PFSK-1 (cell line): ENCODE measurements around the gene REPS2.

Source experiments
- FOXP2 ChIP-seq: optimal IDR thresholded peaks from 2 replicates; pipeline ENCODE3; 2011; ENCODE audit warnings: borderline replicate concordance, control low read depth, inconsistent platforms; ENCODE audit not compliant: insufficient read depth; ENCODE audit errors: extremely low read length, extremely low read depth
- POLR2AphosphoS5 ChIP-seq: IDR thresholded peaks from 2 replicates; pipeline ENCODE4 v1.6.1; 2012; ENCODE audit warnings: low read depth, mild to moderate bottlenecking, control low read depth, low read length, moderate library complexity
- REST ChIP-seq, 2 experiments: IDR thresholded peaks; 2 replicates each; pipeline versions ENCODE4 v1.6.1 to v1.8.0; 2011 to 2012; ENCODE audit warnings: low read depth in 2 of 2, low read length in 2 of 2, control low read depth in 1 of 2, inconsistent platforms in 1 of 2, mild to moderate bottlenecking in 1 of 2, moderate library complexity in 1 of 2; ENCODE audit not compliant: insufficient read depth in 1 of 2
- SIN3A ChIP-seq: IDR thresholded peaks from 2 replicates; pipeline ENCODE4 v1.6.1; 2012; ENCODE audit warnings: mild to moderate bottlenecking, low read length, moderate library complexity, borderline replicate concordance; ENCODE audit not compliant: insufficient read depth
- TAF1 ChIP-seq: IDR thresholded peaks from 2 replicates; pipeline ENCODE4 v1.6.1; 2012; ENCODE audit warnings: low read length, control low read depth, borderline replicate concordance; ENCODE audit not compliant: insufficient read depth

Gene REPS2

GRCh38 chrX:17047224-17047623 is 100.8 kb downstream of the REPS2 start:
- TF ChIP-seq REST (IDR thresholded peaks at IDR 0.05; ENCODE audit: insufficient read depth in 1 of 2, low read depth in 2 of 2, low read length in 2 of 2) (no peak), SIN3A (no peak), TAF1 (no peak), FOXP2 (no peak), POLR2AphosphoS5 (no peak)

GRCh38 chrX:17052210-17052609 is 105.8 kb downstream of the REPS2 start:
- no peak for TF ChIP-seq REST (IDR thresholded peaks at IDR 0.05; ENCODE audit: insufficient read depth in 1 of 2, low read depth in 2 of 2, low read length in 2 of 2)
- TF ChIP-seq POLR2AphosphoS5: no peak
- TF ChIP-seq SIN3A: no peak
- no peak for TF ChIP-seq TAF1
- TF ChIP-seq FOXP2: no peak

GRCh38 chrX:17052793-17053192 is 106.3 kb downstream of the REPS2 start:
- TF ChIP-seq REST (IDR thresholded peaks at IDR 0.05; ENCODE audit: insufficient read depth in 1 of 2, low read depth in 2 of 2, low read length in 2 of 2) (no peak), SIN3A (no peak), POLR2AphosphoS5 (no peak), TAF1 (no peak), FOXP2 (no peak)

GRCh38 chrX:17053502-17053901 is 107.0 kb downstream of the REPS2 start:
- TF ChIP-seq SIN3A (no peak), REST (IDR thresholded peaks at IDR 0.05; ENCODE audit: insufficient read depth in 1 of 2, low read depth in 2 of 2, low read length in 2 of 2) (no peak), FOXP2 (no peak), TAF1 (no peak), POLR2AphosphoS5 (no peak)

GRCh38 chrX:17056868-17057608 is 110.6 kb downstream of the REPS2 start:
- TF ChIP-seq FOXP2 (no peak), REST (IDR thresholded peaks at IDR 0.05; ENCODE audit: insufficient read depth in 1 of 2, low read depth in 2 of 2, low read length in 2 of 2) (no peak), TAF1 (no peak), SIN3A (no peak), POLR2AphosphoS5 (no peak)
